Measurements from ENCODE around the gene PAK6.
A peak's percentile ranks its signal among the peaks of the same experiment; 100 is the strongest.

Gene PAK6

DNA sequence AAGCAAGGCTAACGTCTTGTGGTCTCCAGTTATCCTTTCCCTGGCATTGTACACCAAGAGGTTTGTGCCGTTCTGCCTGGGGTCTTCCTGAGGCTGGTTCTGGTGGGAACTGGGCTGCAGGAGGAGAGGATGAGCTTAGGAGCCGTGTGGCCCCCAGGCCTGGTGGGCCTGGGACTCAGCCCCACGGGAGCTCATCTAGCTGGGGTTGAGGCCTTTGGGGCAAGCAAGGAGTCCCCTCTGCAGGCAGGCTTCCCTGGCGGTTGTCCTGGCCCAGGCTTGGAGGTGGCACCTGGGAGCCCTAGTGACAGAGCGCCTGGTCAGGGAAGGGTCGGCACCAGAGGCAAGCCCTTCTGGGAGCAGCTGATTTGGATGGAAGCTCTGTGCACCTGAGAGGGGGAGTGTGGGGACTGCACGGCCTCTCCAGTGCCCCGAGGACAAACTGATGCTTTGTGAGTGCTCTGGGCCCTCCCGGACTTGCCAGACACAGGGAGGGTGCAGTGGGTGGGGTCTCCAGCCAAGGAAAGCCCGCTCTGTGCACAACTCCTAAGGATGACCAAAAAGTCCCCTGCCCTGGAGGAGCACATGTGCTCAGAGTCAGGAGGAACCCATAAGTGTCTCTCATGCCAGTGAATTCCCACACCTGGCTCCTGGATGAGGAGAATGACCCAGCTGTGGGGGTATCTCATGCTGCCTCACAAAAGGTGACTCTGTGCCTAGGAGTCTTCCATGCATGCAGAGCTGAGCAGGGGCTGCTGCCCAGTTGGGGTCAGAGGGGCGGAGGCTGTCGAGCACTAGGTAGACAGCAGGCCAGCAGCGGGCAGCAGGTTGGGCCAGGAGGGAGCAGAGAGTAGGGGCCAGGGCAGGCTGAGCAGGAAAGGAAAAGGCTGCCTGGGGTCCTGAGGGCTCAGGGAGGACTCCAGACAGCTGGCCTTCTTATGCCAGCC, 2.7 kb downstream of the PAK6 start:
- no peak for DNase-seq

- no peak for DNase-seq
These were observed 3.3 kb downstream of the PAK6 start for GRCh38 chr15:40242213-40242599.

- no peak for DNase-seq
These were observed 3.7 kb downstream of the PAK6 start for GRCh38 chr15:40242601-40243000.

GRCh38 chr15:40243126-40243810, 4.4 kb downstream of the PAK6 start:
- peak; percentile 15 for DNase-seq

- DNase-seq: peak; percentile 32
These were observed 6.2 kb downstream of the PAK6 start for GRCh38 chr15:40244961-40245523.

DNA sequence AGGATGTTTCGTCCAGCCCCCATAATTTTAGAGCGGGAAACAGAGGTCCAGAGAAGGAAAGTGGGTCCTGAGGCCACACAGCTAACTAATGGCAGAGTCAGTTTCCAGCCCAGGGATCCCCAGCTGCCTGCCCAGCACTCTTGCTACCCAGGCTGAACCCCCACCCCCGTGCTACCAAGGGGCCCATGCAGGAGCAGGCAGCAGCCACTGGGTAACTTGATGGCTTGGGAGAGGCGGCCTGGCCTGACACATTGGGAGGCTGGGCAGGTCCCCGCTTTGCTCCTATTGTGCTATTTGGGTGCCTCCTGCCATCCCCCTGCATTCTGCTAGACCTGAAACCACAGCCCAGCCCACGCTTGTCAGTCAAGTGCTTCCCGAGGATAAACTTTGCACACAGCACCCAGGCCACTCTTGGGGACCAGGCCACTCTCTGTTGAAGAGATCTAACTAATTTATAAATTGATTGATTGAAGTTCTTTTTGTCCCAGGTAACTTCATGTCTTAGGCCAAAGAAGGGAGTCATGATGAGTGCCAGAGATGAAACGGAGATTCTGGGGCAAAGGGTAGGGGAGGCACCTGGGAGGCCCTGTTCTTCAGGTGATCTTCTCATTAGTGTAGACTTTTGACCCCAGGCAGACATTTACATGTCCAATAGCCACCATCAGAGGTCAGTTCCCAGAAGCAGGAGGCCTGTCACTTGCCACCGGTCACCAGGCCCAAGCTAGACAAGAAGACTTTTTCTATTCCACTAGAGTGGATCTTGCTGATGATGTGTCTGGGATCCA, 7.0 kb downstream of the PAK6 start:
- DNase-seq: no peak

- DNase-seq: no peak
These were observed 7.8 kb downstream of the PAK6 start for GRCh38 chr15:40246496-40247280.

DNA sequence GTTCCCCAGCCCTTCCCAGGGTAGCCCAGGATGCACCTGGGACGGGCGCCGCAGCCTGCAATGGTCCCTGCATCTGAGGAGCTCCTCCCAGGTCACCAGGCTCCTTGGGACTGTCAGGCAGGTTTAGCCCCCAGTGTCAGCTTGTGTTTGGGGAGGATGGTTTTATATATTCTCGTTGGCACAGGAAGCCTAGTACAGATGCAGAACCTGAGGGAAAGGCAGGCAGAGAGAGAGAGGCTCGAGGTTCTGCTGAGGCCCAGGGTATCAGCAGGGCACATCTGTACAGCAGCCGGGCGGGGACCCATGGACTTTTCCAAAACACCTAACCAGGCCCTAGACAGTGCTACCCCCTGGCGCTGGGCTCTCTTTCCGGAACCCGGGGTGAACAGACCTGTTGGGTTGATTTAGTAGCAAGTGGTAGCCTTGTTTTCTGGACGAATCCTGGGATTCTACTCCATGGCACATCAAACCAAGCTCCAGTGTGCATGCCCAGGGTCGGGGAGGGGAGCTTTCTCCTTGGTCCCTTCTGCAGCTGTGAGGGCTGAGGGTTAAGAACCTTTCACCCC, 8.6 kb downstream of the PAK6 start:
- DNase-seq: no peak

DNA sequence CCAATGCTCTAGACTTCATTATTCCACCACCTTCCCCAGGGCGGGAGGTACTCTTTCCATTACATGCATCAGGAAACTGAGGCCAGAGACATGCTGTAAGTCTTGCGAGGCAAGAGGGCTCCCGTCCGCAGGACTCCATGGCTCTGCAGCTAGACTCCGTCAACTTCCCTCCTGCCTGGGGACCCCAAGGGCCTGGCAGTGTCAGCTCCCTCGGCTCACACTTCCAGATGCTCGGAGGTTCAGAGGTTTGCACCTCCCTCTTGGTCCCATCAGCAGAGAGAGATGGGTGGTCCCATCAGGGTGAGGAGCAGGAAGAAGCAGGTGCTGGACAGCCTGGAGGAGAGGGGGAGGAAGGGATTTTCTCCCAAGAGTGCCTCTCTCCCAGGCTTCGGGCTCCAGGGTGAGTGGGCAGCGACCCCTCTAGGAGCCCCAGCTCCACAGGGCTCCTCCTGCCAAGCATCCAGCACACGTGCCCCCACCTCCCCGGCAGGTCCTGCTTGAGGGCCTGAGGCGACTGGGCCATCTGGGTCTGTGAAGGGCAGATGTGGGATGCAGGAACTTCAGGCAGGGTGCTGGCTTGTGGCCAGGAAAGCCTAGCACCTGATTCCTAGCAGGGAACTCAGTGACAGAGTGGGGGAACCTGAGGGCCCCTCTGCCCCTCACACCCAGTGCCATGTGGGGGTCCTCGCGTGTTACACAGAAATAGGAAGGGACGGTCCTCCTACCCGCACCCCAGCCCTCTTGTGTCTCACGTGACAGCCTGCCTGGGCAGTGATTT, 9.3 kb downstream of the PAK6 start:
- no peak for DNase-seq

- DNase-seq: no peak
These were observed 10.8 kb downstream of the PAK6 start for GRCh38 chr15:40249477-40250303.

DNA sequence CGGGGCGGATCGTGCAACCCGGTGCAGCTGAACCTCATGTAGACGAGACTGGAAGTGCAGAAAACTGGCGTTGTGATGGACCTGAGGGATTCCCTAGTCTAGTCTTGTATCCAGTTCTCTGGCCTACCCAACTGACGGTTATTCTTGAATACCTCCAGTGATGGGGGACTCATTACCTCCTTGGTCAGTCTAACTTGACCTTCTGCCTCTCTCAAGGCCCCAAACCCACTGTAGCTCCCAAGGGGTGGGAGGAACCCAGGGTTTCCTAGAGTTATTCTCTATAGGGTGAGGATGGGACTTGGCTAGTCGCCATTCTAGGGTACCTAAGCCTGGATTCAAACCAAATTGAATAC, 11.4 kb downstream of the PAK6 start:
- DNase-seq: no peak

DNA sequence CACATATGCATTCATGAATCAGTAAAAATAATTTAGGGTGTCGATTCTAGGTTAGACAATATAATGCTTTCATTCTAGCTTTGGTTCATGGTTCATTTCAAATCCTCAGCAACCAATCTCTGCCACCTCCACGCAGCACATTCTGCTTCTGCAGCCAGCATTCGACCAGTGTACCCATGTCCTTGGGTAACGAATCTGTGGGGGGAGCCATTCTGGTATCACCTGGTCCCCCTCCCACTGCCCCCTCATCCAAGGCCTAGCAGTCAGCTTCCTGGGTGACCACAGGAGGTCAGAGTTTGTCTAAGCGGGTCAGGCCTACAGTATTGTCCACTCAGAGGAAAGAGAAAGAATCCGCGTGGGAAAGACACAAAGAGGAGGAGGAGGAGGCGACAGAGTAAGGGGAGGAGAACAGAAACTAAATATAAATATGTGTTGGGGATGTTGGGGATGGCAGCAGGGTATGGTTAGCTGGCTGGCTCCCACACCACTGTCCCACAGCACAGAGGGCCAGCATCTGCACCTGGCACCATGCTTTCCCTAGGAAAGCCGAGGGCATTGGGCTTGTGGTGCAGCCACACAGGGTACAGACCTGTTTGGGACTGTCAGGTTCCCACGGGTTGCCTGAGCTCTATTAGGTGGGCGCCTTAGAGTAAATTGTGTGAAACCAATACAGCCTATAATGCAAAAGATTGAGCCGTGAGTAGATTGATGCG, 12.1 kb downstream of the PAK6 start:
- DNase-seq: peak; percentile 6

GRCh38 chr15:40251486-40252140, 12.8 kb downstream of the PAK6 start:
- DNase-seq: no peak

DNA sequence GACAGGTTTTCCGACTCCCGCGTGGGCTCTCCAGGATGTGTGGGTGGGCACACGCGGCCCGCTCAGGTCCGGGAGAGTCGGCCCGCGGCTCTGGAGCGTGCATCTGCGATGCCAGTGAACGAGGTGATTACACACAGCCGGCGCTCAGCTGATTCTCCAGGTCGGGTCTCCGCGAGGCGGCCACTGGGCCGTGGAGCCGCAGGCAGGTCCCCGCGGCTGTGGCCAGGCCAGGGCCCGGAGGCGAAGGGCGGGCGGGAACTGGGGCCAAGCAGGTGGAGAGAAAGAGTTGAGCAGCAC, 13.2 kb downstream of the PAK6 start:
- DNase-seq: no peak

DNA sequence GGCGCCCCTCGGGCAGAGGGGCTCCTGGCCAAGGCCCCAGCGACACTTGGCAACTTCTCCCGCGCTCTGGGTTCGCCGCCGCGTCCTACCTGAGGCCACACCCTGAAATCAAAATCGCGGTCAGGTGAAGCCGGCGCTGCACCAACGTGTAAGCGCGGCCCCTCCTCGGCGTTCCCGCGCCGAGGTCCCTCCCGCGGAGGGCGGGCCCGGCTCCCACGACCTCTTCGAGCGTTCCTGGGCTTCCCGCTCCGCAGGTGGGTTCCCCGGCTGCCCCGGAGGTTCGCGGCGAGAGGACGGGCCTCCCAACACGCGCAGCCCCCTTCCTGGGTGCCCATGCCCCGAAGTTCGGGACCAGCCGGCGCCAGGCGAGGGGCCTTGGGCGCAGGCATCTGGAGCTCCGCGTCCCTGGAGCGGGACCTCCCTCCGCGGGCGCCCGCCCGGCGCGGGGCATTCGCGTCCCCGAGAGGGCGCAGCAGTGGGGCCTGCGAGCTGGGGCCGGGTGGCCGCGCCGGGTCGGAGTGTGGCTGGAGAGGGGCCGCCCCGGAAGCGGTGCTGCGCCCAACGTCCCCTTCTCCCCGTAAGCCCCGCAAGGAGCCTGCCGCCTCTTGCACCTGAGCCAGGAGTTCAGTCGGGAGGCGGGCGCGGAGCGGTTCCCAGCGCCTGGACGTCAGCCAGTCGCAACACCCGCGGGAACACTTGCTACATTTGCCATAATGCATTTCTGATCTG, 13.7 kb downstream of the PAK6 start:
- DNase-seq: no peak

GRCh38 chr15:40253167-40253790, 14.4 kb downstream of the PAK6 start:
- DNase-seq: no peak

DNA sequence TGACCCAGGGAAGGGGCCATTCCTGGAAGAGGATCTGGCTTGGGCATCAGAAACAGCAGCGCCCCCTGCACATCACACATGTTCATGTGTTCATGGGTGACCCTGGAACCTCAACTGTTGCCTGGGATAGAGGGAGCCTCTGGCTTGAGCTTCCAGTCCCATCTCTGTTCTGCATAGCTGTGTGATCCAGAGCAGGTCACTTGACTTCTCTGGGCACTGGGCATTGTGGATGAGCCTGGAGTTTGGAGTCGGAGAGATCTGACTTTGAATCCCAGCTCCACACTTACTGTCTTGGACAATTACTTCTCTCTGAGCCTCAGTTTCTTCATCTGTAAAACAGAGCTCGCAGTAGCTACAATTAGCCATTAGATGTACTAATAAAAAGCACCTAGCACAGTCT, 15.6 kb downstream of the PAK6 start:
- no peak for DNase-seq

- no peak for DNase-seq
These were observed 16.2 kb downstream of the PAK6 start for GRCh38 chr15:40255033-40255432.

Data from MV-4-11 (cell line).